AG04449 (cell line): ENCODE data around the gene POLR3H.

Experiments
- CTCF ChIA-PET: fragments of 350-600 bp; formaldehyde crosslinking; extraction: SDS; loops from one replicate; lab custom pipeline; 2021; ENCODE audit warnings: antibody characterized with exemption; lab: Yijun Ruan, JAX
- POLR2A ChIA-PET: fragments of 400-600, 350-600 bp; formaldehyde crosslinking; extraction: SDS; loops from one replicate; lab custom pipeline; 2020; ENCODE audit warnings: antibody characterized with exemption, inconsistent platforms; lab: Yijun Ruan, JAX
- DNase-seq: peaks from one replicate; pipeline ENCODE4 v3.0.0-alpha.2; 2010; ENCODE audit warnings: low read depth, low spot score
- H3K4me3 ChIP-seq: 2 replicates; pipeline ENCODE4 v1.5.1; 2011; ENCODE audit warnings: low read depth, mild to moderate bottlenecking, control low read depth, low read length
- TF ChIP-seq, protein P1 (sequence below): IDR thresholded peaks from one replicate; pipeline ENCODE4 v1.5.1; 2011; ENCODE audit warnings: mild to moderate bottlenecking, moderate library complexity, low read length, control low read depth, inconsistent platforms; ENCODE audit not compliant: insufficient read depth; ENCODE audit errors: missing control alignments

The POLR3H gene

GRCh38 chr22:41488596-41489385 is 55.5 kb downstream of the POLR3H start:
- no peak overlapping the region for H3K4me3 ChIP-seq
- TF ChIP-seq, protein P1, sequence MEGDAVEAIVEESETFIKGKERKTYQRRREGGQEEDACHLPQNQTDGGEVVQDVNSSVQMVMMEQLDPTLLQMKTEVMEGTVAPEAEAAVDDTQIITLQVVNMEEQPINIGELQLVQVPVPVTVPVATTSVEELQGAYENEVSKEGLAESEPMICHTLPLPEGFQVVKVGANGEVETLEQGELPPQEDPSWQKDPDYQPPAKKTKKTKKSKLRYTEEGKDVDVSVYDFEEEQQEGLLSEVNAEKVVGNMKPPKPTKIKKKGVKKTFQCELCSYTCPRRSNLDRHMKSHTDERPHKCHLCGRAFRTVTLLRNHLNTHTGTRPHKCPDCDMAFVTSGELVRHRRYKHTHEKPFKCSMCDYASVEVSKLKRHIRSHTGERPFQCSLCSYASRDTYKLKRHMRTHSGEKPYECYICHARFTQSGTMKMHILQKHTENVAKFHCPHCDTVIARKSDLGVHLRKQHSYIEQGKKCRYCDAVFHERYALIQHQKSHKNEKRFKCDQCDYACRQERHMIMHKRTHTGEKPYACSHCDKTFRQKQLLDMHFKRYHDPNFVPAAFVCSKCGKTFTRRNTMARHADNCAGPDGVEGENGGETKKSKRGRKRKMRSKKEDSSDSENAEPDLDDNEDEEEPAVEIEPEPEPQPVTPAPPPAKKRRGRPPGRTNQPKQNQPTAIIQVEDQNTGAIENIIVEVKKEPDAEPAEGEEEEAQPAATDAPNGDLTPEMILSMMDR: no peak
- ChIA-PET CTCF (interaction anchor here (1.2 to 2.1 kb wide), 2 partner anchors 9 to 29 kb away, joined by 4 to 10 read pairs; no protein-coding TSS in a partner anchor), POLR2A (no interaction called here)
- no peak for DNase-seq

DNA sequence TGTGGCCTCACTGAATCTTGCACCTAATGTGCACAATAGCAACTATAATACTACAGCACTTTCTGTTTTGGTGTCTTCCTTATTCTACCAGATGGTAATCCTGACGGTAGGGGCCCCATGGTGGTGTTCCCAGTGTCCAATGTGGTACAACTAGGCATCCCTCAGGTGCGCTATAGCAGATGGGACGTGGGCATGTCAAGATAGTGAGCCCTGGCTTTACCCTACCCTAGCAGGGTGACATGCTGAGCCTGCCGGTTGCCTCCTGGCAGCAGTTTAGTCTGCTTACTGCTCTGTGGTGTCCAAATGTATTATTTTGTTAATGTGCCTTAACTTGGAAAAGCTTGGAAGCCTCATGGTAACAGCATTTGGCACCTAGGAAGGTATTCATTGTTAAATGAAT is 56.2 kb downstream of the POLR3H start:
- no peak overlapping the region for H3K4me3 ChIP-seq
- CTCF ChIA-PET: interaction anchor here (2.1 kb wide), 1 partner anchor 29 kb away, joined by 10 read pairs; no protein-coding TSS in a partner anchor
- DNase-seq: no peak
- TF ChIP-seq, protein P1: no peak
- POLR2A ChIA-PET: no interaction called here

DNA sequence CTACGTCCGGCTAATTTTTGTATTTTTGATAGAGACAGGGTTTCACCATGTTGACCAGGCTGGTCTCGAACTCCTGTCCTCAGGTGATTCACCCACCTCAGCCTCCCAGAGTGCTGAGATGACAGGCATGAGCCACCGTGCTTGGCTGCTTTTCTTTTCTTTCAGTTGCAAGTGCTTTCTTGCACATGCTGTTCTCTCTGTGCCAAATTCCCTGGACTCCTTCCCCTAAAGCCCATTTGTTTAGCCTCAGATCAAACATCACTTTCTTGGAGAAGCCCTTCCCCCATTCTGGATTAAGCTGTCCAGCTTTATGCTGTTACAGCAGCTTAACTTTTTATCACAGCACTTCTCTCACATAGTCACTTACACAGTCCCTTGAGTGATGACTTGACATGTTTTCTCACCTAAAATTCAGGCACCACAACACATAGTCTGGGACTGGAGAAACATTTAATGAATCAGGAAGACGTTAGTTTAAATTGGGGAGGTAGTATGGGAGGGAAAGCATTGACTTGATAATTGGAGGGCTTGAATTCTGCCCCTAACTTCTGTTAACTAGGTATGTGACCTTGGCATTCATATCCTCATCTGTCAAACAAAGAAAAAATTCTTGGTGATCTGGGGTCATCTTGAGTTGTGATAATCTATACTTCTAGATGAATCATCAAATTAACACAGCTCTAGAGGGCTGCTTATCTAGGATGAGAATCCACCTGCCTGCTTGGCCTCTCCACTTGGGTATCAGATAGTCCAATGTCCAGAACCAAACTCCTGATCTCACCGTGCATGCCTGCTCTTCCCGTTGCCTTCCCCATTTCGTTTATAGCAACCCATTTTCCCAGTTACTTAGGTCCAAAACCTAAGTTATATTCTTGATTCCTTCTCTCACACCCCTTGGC is 57.0 kb downstream of the POLR3H start:
- no peak for DNase-seq
- TF ChIP-seq, protein P1: no peak
- ChIA-PET POLR2A (no interaction called here), CTCF (interaction anchor here (2.1 kb wide), 1 partner anchor 30 kb away, joined by 10 read pairs; no protein-coding TSS in a partner anchor)
- no peak overlapping the region for H3K4me3 ChIP-seq

DNA sequence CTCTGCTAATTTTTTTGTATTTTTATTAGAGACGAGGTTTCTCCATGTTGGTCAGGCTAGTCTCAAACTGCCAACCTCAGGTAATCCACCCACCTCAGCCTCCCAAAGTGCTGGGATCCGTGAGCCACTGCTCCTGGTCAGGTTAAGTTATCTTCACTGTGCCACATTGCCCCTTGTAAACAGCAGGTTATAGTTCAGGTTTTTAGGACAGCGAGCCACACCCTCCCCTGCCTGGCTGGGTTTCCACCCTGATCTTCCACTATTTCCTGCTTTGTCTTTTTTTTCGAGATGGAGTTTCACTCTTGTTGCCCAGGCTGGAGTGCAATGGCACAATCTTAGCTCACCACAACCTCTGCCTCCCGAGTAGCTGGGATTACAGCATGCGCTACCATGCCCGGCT is 59.2 kb downstream of the POLR3H start:
- TF ChIP-seq, protein P1: no peak

GRCh38 chr22:41482319-41482935 is 61.8 kb downstream of the POLR3H start:
- no peak overlapping the region for H3K4me3 ChIP-seq
- ChIA-PET POLR2A (interaction anchor here (0.6 kb wide), 1 partner anchor 35 kb away, joined by 3 read pairs; no protein-coding TSS in a partner anchor), CTCF (interaction anchor here (2.3 to 2.6 kb wide), 2 partner anchors 9 to 35 kb away, joined by 11 to 15 read pairs; no protein-coding TSS in a partner anchor)
- TF ChIP-seq, protein P1: no peak
- DNase-seq: no peak

More for the DNA sequence above, 59.2 kb downstream of the POLR3H start:
- DNase-seq: no peak
- POLR2A ChIA-PET: no interaction called here
- H3K4me3 ChIP-seq: no peak overlapping the region
- CTCF ChIA-PET: interaction anchor here (1.1 to 1.4 kb wide), 2 partner anchors 33 to 82 kb away, joined by 4 to 5 read pairs; no protein-coding TSS in a partner anchor
